ENCODE data around the gene TPPP2.

The TPPP2 gene

GRCh38 chr14:21081521-21082142 is 51.6 kb downstream of the TPPP2 start:
- no peak for DNase-seq
